A549 (cell line): ENCODE results near the gene CXXC5.

ENCODE experiments used
- CHD2 ChIP-seq: fragments of 150-350 bp; IDR thresholded peaks from 2 replicates; pipeline ENCODE4 v1.6.1; 2014; ENCODE audit warnings: low read length; ENCODE audit not compliant: partially characterized antibody
- EP300 ChIP-seq, 2 experiments: fragments of >200 bp; sonication (Bioruptor Twin); formaldehyde crosslinking; IDR thresholded peaks; 2 replicates in 1 of 2; 3 replicates in 1 of 2; pipeline ENCODE4 v1.6.1; 2016 to 2017
- KDM1A ChIP-seq: fragments of 200-600 bp; sonication (generic); IDR thresholded peaks from 2 replicates; pipeline ENCODE4 v1.6.1; 2016; ENCODE audit warnings: low read depth, mild to moderate bottlenecking
- RAD21 ChIP-seq, 2 experiments: fragments of >200 bp in 1 of 2; sonication (Bioruptor Twin) in 1 of 2; formaldehyde crosslinking in 1 of 2; IDR thresholded peaks in 1 of 2; conservative IDR thresholded peaks in 1 of 2; 2 replicates in 1 of 2; 3 replicates in 1 of 2; pipeline ENCODE4 v1.6.1; 2012 to 2018; ENCODE audit warnings: inconsistent platforms in 1 of 2
- TFCP2L1 ChIP-seq: fragments of 250-450 bp; sonication (Bioruptor Pico); IDR thresholded peaks from 2 replicates; pipeline ENCODE4 v1.5.0; 2021; ENCODE audit warnings: mild to moderate bottlenecking
- ZNF302 ChIP-seq: fragments of 250-450 bp; sonication (Bioruptor Pico); IDR thresholded peaks from 2 replicates; pipeline ENCODE4 v1.9.0; 2021; ENCODE audit warnings: inconsistent platforms, mild to moderate bottlenecking, moderate library complexity
- TF ChIP-seq, protein P1 (sequence below): fragments of >200 bp; sonication (Bioruptor Twin); formaldehyde crosslinking; IDR thresholded peaks from 3 replicates; pipeline ENCODE4 v1.5.1; 2016
- TF ChIP-seq, protein P2 (sequence below): fragments of 200-600 bp; sonication (generic); IDR thresholded peaks from 2 replicates; pipeline ENCODE4 v1.6.1; 2016; ENCODE audit warnings: antibody characterized with exemption, mild to moderate bottlenecking, moderate library complexity

DNA sequence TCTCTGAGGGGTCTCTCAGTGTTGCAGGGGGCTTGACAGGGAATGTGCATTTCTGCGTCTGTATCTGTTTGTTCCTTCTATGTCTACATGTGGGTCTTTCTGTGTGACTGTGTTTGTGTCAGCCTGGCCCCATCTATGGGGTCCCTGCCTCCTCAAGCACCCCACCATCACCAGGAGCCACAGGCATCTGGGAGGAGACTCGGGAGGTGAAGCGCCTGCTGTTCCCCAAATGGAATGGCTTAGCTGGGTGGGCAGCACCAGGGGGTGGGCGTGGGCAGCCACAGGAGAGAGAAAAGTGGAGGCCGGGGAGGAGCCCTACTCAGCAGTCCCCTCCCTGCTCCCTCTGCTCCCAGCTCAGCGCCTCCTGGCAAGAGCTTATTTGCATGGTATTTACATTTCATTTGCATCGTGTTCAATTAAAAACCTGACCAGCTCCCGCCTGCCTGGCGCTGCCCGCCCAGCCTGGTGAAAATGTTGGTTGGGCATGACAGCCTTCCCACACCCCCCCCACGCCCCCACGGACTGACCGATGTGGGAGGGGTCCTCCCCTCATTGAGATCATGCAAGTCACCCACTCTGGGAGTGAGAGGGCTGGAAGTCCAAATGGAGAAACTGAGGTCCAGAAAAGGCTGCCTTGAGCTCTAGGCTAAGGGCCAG, 50.5 kb downstream of the CXXC5 start:
- TF ChIP-seq, protein P1, sequence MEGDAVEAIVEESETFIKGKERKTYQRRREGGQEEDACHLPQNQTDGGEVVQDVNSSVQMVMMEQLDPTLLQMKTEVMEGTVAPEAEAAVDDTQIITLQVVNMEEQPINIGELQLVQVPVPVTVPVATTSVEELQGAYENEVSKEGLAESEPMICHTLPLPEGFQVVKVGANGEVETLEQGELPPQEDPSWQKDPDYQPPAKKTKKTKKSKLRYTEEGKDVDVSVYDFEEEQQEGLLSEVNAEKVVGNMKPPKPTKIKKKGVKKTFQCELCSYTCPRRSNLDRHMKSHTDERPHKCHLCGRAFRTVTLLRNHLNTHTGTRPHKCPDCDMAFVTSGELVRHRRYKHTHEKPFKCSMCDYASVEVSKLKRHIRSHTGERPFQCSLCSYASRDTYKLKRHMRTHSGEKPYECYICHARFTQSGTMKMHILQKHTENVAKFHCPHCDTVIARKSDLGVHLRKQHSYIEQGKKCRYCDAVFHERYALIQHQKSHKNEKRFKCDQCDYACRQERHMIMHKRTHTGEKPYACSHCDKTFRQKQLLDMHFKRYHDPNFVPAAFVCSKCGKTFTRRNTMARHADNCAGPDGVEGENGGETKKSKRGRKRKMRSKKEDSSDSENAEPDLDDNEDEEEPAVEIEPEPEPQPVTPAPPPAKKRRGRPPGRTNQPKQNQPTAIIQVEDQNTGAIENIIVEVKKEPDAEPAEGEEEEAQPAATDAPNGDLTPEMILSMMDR = no peak
- TF ChIP-seq KDM1A = no peak
- TF ChIP-seq RAD21 (conservative IDR thresholded peaks at IDR 0.05 in 1 of 2, IDR thresholded peaks at IDR 0.05 in 1 of 2) = no peak
- TF ChIP-seq, protein P2, sequence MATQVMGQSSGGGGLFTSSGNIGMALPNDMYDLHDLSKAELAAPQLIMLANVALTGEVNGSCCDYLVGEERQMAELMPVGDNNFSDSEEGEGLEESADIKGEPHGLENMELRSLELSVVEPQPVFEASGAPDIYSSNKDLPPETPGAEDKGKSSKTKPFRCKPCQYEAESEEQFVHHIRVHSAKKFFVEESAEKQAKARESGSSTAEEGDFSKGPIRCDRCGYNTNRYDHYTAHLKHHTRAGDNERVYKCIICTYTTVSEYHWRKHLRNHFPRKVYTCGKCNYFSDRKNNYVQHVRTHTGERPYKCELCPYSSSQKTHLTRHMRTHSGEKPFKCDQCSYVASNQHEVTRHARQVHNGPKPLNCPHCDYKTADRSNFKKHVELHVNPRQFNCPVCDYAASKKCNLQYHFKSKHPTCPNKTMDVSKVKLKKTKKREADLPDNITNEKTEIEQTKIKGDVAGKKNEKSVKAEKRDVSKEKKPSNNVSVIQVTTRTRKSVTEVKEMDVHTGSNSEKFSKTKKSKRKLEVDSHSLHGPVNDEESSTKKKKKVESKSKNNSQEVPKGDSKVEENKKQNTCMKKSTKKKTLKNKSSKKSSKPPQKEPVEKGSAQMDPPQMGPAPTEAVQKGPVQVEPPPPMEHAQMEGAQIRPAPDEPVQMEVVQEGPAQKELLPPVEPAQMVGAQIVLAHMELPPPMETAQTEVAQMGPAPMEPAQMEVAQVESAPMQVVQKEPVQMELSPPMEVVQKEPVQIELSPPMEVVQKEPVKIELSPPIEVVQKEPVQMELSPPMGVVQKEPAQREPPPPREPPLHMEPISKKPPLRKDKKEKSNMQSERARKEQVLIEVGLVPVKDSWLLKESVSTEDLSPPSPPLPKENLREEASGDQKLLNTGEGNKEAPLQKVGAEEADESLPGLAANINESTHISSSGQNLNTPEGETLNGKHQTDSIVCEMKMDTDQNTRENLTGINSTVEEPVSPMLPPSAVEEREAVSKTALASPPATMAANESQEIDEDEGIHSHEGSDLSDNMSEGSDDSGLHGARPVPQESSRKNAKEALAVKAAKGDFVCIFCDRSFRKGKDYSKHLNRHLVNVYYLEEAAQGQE = no peak
- no peak for TF ChIP-seq EP300 (IDR thresholded peaks at IDR 0.05)
- no peak for TF ChIP-seq ZNF302 (CRISPR knock-in tag)
- TF ChIP-seq TFCP2L1 (CRISPR knock-in tag) = no peak
- no peak for TF ChIP-seq CHD2
